Measurements from ENCODE around the gene WDR55.

GRCh38 chr5:140672455-140673186, 7.9 kb downstream of the WDR55 start:
- TF ChIP-seq SUZ12 (IDR thresholded peaks at IDR 0.05) (no peak), SP1 (IDR thresholded peaks at IDR 0.05) (no peak), L3MBTL2 (conservative IDR thresholded peaks at IDR 0.05) (no peak), CTBP1 (IDR thresholded peaks at IDR 0.05; ENCODE audit: borderline replicate concordance) (no peak), PKNOX1 (IDR thresholded peaks at IDR 0.05) (no peak), ELF4 (IDR thresholded peaks at IDR 0.05) (no peak), FOXM1 (IDR thresholded peaks at IDR 0.05; ENCODE audit: borderline replicate concordance) (no peak), ARNT (IDR thresholded peaks at IDR 0.05) (no peak)

All from HEK293T (cell line).